Inflammatory macrophage treated with lipopolysaccharide for 4 hours (primary cell): ENCODE results near the gene CETN1.

Experiments used
- DNase-seq: peaks from one replicate; pipeline ENCODE4 v3.0.0-alpha.2; 2020

Gene CETN1

GRCh38 chr18:580154-580553, at the start of gene CETN1:
Gene CETN1, plus strand, starts transcription at chr18:580380. Its CDS starts 29 bp downstream, at chr18:580409.
- no peak for DNase-seq

GRCh38 chr18:532018-532417, 48.2 kb upstream of the CETN1 start:
- no peak for DNase-seq

- no peak for DNase-seq
Observed at GRCh38 chr18:532632-533031, 47.5 kb upstream of the CETN1 start.

GRCh38 chr18:533995-534601, 46.1 kb upstream of the CETN1 start:
- DNase-seq = no peak

- no peak for DNase-seq
Observed at GRCh38 chr18:543447-544078, 36.6 kb upstream of the CETN1 start.

- DNase-seq = no peak
Observed at GRCh38 chr18:549967-550366, 30.2 kb upstream of the CETN1 start.

GRCh38 chr18:551404-552061, 28.6 kb upstream of the CETN1 start:
- DNase-seq = no peak

- DNase-seq = no peak
Observed at GRCh38 chr18:555705-556457, 24.3 kb upstream of the CETN1 start.

GRCh38 chr18:564708-565561, 15.2 kb upstream of the CETN1 start:
- no peak for DNase-seq

- DNase-seq = no peak
Observed at GRCh38 chr18:565562-566061, 14.6 kb upstream of the CETN1 start.

- no peak for DNase-seq
Observed at GRCh38 chr18:567122-567521, 13.1 kb upstream of the CETN1 start.

GRCh38 chr18:568731-569130, 11.4 kb upstream of the CETN1 start:
- DNase-seq = no peak

GRCh38 chr18:570256-570655, 9.9 kb upstream of the CETN1 start:
- DNase-seq = no peak

- no peak for DNase-seq
Observed at GRCh38 chr18:570697-571096, 9.5 kb upstream of the CETN1 start.

- no peak for DNase-seq
Observed at GRCh38 chr18:572091-572830, 7.9 kb upstream of the CETN1 start.

GRCh38 chr18:572831-573289, 7.3 kb upstream of the CETN1 start:
- no peak for DNase-seq

GRCh38 chr18:573385-573784, 6.8 kb upstream of the CETN1 start:
- DNase-seq = no peak

- no peak for DNase-seq
Observed at GRCh38 chr18:574149-574860, 5.9 kb upstream of the CETN1 start.

- no peak for DNase-seq
Observed at GRCh38 chr18:574865-575645, 5.1 kb upstream of the CETN1 start.

- DNase-seq = no peak
Observed at GRCh38 chr18:576924-577323, 3.3 kb upstream of the CETN1 start.
